Testis (tissue), 3 donors: ENCODE measurements around the gene FBN1. TPM values are rescaled to one million over a fixed set of nuclear protein-coding genes. Genes with fewer than 3 reads are reported as not detected.

Experiments
- DNase-seq: peaks from one replicate; pipeline ENCODE4 v3.0.0-alpha.2; 2019
- H3K27ac ChIP-seq, 2 donors: fragments of 200-600 bp; sonication (generic); one replicate each; pipeline ENCODE4 v1.5.1; 2019
- H3K27me3 ChIP-seq: fragments of 200-600 bp; sonication (generic); one replicate; pipeline ENCODE4 v1.5.1; 2019
- H3K36me3 ChIP-seq: fragments of 200-600 bp; sonication (generic); one replicate; pipeline ENCODE4 v1.5.1; 2017; ENCODE audit warnings: low read depth; ENCODE audit errors: missing control alignments
- H3K4me1 ChIP-seq: fragments of 200-600 bp; sonication (generic); one replicate; pipeline ENCODE4 v1.5.1; 2019
- H3K4me3 ChIP-seq, 2 donors: fragments of 200-600 bp; sonication (generic); one replicate each; pipeline ENCODE4 v1.5.1; 2017 to 2019
- H3K9me3 ChIP-seq: fragments of 200-600 bp; sonication (generic); one replicate; pipeline ENCODE4 v1.5.1; 2017
- POLR2A ChIP-seq: fragments of 450-650 bp; IDR thresholded peaks from one replicate; pipeline ENCODE4 v1.6.1; 2017; ENCODE audit warnings: antibody characterized with exemption, mild to moderate bottlenecking, moderate library complexity
- WGBS, 2 donors: methylation state at CpG; one replicate each; pipeline ENCODE4 v1.1.5; 2018; 5-methylcytosine and 5-hydroxymethylcytosine counted together
- intact Hi-C: fragments of 100-400 bp; cut with DNase I; formaldehyde crosslinking; loops from one replicate; pipeline ENCODE4 v1.15.1; 2023; ENCODE audit warnings: low total_unique reads
- polyA plus RNA-seq: library from polyadenylated mRNA; stranded (reverse); fragments of 350-450 nt; fragmentation: Illumina TruSeq; extraction: RNeasy Lipid Tissue Mini Kit (QIAGEN cat#74804); gene quantifications from one replicate; pipeline ENCODE4 v1.2.3, GENCODE V29; 2014; ENCODE audit warnings: low read depth, low replicate concordance; ENCODE audit not compliant: insufficient read depth
- total RNA-seq, 2 donors: library from RNA; depleted of rRNA; stranded (reverse); fragments of >200 nt; gene quantifications; one replicate each; pipeline ENCODE4 v1.2.3, GENCODE V29; 2016
- TF ChIP-seq, protein P1 (sequence below), 3 experiments: fragments of 450-650 bp in 2 of 3; fragments of 200-600 bp in 1 of 3; sonication (generic) in 1 of 3; IDR thresholded peaks; one replicate each; pipeline ENCODE4 v1.5.1; 2016 to 2019; ENCODE audit warnings: antibody characterized with exemption in 3 of 3, mild to moderate bottlenecking in 2 of 3, moderate library complexity in 1 of 3

The FBN1 gene
- total and polyA plus RNA-seq, 3 donors from 2014 or later, result 48.5 to 77.1 (median 68.7) TPM

DNA sequence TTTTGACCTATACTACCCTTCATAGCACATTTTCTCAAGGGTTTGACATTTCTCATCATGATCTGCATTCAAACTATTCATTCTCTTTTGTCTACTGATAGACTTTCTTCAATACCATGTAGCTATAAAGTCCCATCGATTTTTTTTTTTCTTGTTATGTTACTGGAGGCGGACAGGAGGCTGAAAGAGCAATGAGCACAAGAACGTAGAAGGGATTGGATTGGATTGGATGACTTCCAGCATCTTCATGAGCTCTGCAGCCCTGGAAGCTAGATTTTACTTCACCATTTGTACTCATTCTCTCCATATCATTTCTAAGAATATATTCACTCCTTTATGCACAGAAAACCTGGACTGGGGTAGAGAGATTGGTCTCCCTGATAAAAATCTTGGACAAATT lies 271.0 kb downstream of the FBN1 start:
- no peaks in the 10 kb centered on the region for H3K9me3 ChIP-seq
- no peak for DNase-seq
- H3K27me3 ChIP-seq, result no peaks in the 10 kb centered on the region
- intact Hi-C loops, result no loop called here
- H3K36me3 ChIP-seq, result no peaks in the 10 kb centered on the region
- TF ChIP-seq POLR2A, result no peak
- TF ChIP-seq, protein P1, sequence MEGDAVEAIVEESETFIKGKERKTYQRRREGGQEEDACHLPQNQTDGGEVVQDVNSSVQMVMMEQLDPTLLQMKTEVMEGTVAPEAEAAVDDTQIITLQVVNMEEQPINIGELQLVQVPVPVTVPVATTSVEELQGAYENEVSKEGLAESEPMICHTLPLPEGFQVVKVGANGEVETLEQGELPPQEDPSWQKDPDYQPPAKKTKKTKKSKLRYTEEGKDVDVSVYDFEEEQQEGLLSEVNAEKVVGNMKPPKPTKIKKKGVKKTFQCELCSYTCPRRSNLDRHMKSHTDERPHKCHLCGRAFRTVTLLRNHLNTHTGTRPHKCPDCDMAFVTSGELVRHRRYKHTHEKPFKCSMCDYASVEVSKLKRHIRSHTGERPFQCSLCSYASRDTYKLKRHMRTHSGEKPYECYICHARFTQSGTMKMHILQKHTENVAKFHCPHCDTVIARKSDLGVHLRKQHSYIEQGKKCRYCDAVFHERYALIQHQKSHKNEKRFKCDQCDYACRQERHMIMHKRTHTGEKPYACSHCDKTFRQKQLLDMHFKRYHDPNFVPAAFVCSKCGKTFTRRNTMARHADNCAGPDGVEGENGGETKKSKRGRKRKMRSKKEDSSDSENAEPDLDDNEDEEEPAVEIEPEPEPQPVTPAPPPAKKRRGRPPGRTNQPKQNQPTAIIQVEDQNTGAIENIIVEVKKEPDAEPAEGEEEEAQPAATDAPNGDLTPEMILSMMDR (IDR thresholded peaks at IDR 0.05), result no peak
- no peak overlapping the region for H3K4me3 ChIP-seq
- no peak overlapping the region for H3K27ac ChIP-seq
- no peaks in the 10 kb centered on the region for H3K4me1 ChIP-seq
- WGBS, 2 donors, result 62 to 84% methylated on average over 3 of the region's 3 CpGs

DNA sequence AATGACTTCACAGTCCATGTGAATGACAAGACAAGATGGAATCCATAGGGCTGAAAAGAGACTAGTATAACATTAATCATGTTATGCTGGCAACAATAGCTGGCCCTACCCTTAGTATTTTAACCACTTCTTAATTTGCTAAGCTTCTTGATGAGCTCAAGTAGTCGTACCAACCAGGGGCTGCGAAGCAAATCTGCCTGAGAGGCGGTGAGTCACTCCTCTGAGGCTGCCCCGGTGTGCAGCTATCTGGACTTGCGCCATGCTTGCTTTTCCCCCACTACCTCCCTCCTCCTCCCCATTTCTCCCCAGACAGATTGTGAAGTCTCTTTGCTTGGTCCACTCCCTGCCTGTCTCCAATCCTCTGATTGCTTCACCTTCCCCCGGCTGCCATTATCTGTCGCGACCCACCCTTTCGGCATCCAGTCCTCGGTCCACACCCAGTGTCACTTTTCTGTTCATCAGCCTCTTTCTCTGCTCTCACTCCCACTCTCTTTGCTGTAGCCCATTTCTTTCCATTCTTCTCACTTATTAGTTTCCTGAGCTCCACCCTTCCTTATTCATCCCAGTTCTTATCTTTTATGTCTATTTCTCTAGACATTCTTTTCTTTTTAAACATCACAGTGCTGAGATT lies 271.6 kb downstream of the FBN1 start:
- WGBS, 2 donors, result 74 to 84% methylated on average over 10 of the region's 10 CpGs
- no peak overlapping the region for H3K4me3 ChIP-seq
- intact Hi-C loops, result no loop called here
- DNase-seq, result no peak
- H3K9me3 ChIP-seq, result no peaks in the 10 kb centered on the region
- H3K27ac ChIP-seq, result no peak overlapping the region
- no peaks in the 10 kb centered on the region for H3K36me3 ChIP-seq
- H3K4me1 ChIP-seq, result no peaks in the 10 kb centered on the region
- TF ChIP-seq POLR2A, result no peak
- no peaks in the 10 kb centered on the region for H3K27me3 ChIP-seq

DNA sequence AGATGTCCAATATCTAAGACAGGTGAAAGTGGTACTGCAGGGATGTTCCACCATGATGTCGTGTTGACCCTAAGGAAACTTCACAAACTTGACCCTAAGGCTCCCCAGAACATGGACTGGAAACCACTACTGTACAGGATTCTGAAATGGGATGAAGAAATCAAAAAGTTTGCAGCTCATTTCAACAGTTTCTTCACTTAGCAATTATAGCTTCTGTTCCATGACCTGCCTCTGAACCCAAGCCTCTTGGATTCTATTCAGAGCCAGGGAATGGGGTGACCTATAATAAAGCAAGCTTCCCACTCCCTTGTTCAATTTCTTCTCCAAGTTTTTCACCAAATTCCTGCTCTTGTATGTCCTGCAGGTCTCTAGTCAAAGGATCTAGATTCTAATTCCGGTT lies 273.5 kb downstream of the FBN1 start:
- TF ChIP-seq, protein P1 (IDR thresholded peaks at IDR 0.05), result no peak
- TF ChIP-seq POLR2A, result no peak
- DNase-seq, result no peak
- Histone ChIP-seq H3K4me3 (no peak overlapping the region), H3K27me3 (no peaks in the 10 kb centered on the region), H3K9me3 (no peaks in the 10 kb centered on the region), H3K27ac (no peak overlapping the region), H3K36me3 (no peaks in the 10 kb centered on the region), H3K4me1 (no peaks in the 10 kb centered on the region)
- intact Hi-C loops, result no loop called here
- 84% methylated on average over 2 of the region's 2 CpGs for WGBS, 2 donors

DNA sequence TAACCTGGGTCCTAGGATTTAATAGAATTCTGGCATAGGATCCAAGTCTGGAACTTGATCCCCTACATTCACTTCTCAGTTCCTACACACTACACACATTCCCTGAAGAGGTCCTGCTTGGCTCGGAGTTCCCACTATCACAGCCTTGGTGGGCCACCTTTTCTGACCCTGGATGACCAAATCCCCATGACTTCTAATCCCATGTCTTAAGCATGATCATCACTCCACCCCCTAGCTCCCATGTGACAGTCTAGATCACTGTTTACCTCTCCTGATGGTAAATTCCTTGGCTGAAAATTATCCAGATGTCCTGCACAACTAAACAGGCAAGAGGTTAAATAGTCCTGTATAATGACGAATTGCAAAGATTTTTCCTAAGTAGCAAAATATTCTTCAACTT lies 274.0 kb downstream of the FBN1 start:
- WGBS, 2 donors, result 44 to 45% methylated on average over 2 of the region's 2 CpGs
- no peaks in the 10 kb centered on the region for H3K4me1 ChIP-seq
- H3K27ac ChIP-seq, result no peak overlapping the region
- intact Hi-C loops, result no loop called here
- H3K9me3 ChIP-seq, result no peaks in the 10 kb centered on the region
- H3K36me3 ChIP-seq, result no peaks in the 10 kb centered on the region
- no peak for DNase-seq
- H3K4me3 ChIP-seq, result no peak overlapping the region
- H3K27me3 ChIP-seq, result no peaks in the 10 kb centered on the region
- no peak for TF ChIP-seq POLR2A
- TF ChIP-seq, protein P1 (IDR thresholded peaks at IDR 0.05), result no peak

DNA sequence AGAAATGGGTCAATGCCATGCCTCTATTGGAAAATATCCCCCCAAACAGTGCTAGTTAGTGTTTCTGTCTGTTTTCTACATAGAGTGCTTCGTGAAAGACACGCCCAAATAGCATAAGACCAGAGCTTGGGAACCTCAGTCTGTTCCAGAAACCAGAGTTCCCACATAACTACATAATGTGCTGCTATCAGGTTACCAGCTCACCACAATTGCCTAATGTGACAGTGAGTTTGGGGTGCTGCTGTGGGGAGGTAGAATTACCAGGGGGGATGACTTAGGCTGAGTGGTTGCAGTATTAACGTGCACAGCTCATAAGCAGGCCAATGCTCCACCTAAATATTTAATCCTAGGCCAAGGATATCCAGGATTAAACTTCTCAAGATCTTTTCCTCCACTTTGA lies 275.0 kb downstream of the FBN1 start:
- Histone ChIP-seq H3K27me3 (no peaks in the 10 kb centered on the region), H3K27ac (no peak overlapping the region), H3K36me3 (no peaks in the 10 kb centered on the region), H3K4me1 (no peaks in the 10 kb centered on the region), H3K9me3 (no peaks in the 10 kb centered on the region), H3K4me3 (no peak overlapping the region)
- no peak for DNase-seq
- intact Hi-C loops, result no loop called here
- TF ChIP-seq, protein P1 (IDR thresholded peaks at IDR 0.05), result no peak
- TF ChIP-seq POLR2A, result no peak
- WGBS, 2 donors, result 95 to 98% methylated on average over 3 of the region's 3 CpGs
